ENCODE results near the gene LSM4.

- TF ChIP-seq ZNF274 (IDR thresholded peaks at IDR 0.05; ENCODE audit: low read depth, low read length) (no peak), SUZ12 (IDR thresholded peaks at IDR 0.05; ENCODE audit: extremely low read depth, insufficient read depth, insufficient read length) (no peak), YY1 (IDR thresholded peaks at IDR 0.05; ENCODE audit: insufficient read depth, insufficient read length) (no peak)
Observed at GRCh38 chr19:18346091-18346490, 23.2 kb upstream of the LSM4 start.
